ENCODE data around the gene FLT3. TPM values are rescaled to one million over a fixed set of nuclear protein-coding genes. Genes with fewer than 3 reads are reported as not detected.

FLT3 gene
- total and polyA plus RNA-seq, 9 of the 15 experiments (the other 6 are each of a cell fraction or from before 2014, with no cell fraction given): not detected

DNA sequence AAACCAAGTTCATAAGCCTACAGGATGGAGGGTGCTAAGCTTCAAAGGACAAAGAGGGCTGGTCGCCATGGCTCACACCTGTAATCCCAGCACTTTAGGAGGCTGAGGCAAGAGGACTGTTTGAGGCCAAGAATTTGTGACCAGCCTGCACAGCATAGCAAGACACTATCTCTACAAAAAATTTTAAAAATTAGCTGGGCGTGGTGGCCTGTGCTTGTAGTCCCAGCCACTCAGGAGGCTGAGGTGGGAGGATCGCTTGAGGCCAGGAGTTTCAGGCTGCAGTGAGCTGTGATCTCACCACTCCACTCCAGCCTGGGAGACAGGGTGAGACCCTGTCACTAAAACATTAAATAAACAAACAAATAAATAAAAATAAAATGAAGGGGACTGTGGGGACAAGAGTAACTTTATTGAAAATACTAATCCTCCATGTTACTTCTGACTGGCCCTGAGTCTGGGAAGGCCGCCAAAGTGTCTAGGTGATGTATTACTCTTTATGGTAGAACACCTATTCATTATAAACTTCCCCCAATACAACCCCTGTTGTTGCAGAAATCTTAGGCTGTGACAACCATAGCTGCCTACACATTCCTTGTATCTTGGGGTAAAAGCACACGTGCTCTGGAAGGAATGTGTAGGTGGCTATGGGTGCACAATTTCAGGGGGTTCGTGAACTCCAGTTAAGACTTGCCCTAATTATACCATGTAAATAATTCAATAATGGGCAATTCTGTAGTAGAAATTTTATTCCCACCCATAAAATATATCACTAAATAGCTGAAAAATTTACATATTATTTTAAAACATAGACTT, 97.3 kb downstream of the FLT3 start (continued):
- TF ChIP-seq AFF1 (IDR thresholded peaks at IDR 0.05; ENCODE audit: low read depth in 1 of 2, partially characterized antibody in 2 of 2): no peak
- TF ChIP-seq ZNF311 (CRISPR knock-in tag; IDR thresholded peaks at IDR 0.05): no peak
- TF ChIP-seq BCOR (IDR thresholded peaks at IDR 0.05): no peak

DNA sequence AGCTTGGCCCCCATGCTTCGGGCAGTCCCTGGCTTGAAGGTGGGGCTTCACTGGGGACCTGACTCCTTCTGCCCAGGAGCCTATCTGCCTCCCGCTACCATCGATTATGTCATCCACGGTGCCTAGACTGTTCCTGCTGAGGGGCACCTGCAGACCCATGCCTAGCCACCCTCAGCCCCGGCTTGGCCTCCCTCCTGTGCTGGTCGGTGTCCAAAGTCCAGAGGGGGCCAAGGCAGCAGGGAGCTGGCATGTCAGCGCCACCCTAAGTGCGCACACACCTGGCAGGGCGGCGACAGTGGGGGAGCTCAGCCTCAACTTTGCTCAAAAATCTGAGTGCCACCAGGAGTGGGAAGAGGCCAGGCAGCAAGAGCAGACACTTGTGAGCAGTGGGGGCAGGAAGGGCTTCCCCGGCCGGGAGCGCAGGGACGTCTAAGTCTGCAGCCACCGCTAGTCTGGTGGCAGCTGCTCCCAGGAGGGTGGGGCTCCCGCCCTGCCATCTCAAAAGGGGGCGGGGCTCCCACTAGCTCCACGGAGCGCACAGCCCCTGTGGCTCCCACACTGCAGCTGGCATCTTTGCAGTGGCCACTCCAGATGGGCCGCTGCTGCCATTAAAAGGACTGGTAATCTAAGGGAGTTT, 98.4 kb downstream of the FLT3 start:
- CTCF ChIA-PET (ENCODE audit: low intra/inter-chr PET ratio): no interaction called here
- in situ Hi-C loops (cut with MboI) (no loop called here), intact Hi-C loops (cut with micrococcal nuclease) (no loop called here)
- no peak overlapping the region for H2AFZ ChIP-seq (ENCODE audit: low read depth, low read length)
- no peak overlapping the region for H3K9ac ChIP-seq (ENCODE audit: insufficient read depth in 1 of 2, low read depth in 2 of 2, low read length in 2 of 2)
- H4K20me1 ChIP-seq (replicated peaks; ENCODE audit: control insufficient read depth, insufficient read depth, low read length): no peaks in the 10 kb centered on the region
- no peaks in the 10 kb centered on the region for H3K36me3 ChIP-seq (ENCODE audit: control insufficient read depth, insufficient read depth, low read length)
- no peaks in the 10 kb centered on the region for H3K79me2 ChIP-seq (ENCODE audit: control insufficient read depth, insufficient read depth, low read length)
- no peak overlapping the region for H3K4me3 ChIP-seq
- H3K4me1 ChIP-seq (replicated peaks in 1 of 2; ENCODE audit: control insufficient read depth in 2 of 2, insufficient read depth in 2 of 2, low read length in 2 of 2): peaks cover 0 to 4% of the 10 kb centered on the region in 2 experiments; a peak in 1 of 5 replicates
- no peaks in the 10 kb centered on the region for H3K9me1 ChIP-seq (ENCODE audit: control insufficient read depth, insufficient read depth, low read length)
- WGBS (ENCODE audit: insufficient coverage, low coverage, missing lambda C conversion rate): 2% methylated on average over 13 of the region's 20 CpGs
- BruUV-seq (replicated peaks): no TSS peak
- peak in 2 of 4 experiments; percentile 10 for DNase-seq (ENCODE audit: extremely low read depth in 1 of 4, low spot score in 3 of 4)
- FAIRE-seq: no peak
- ATAC-seq: no peak
- H3K27me3 ChIP-seq (ENCODE audit: control insufficient read depth in 2 of 2, insufficient read depth in 2 of 2, low read length in 2 of 2): peaks cover 0 to 8% of the 10 kb centered on the region in 2 experiments; a peak in 1 of 5 replicates
- no peaks in the 10 kb centered on the region for H3K9me3 ChIP-seq (replicated peaks; ENCODE audit: control insufficient read depth, insufficient read depth, low read depth, low read length)
- no peak overlapping the region for H3K27ac ChIP-seq (ENCODE audit: extremely low read depth, low read depth, low read length)
- POLR2A ChIA-PET: interaction anchor here (0.7 kb wide), 1 partner anchor 652 kb away, joined by 3 read pairs; no protein-coding TSS in a partner anchor
- no peak overlapping the region for H3K4me2 ChIP-seq (ENCODE audit: insufficient read depth, low read length)
- TF ChIP-seq HNRNPH1 (optimal IDR thresholded peaks at IDR 0.05; ENCODE audit: low read depth, low read length) (no peak), BRCA1 (IDR thresholded peaks at IDR 0.05) (no peak), BRCA1 (CRISPR knock-in tag; IDR thresholded peaks at IDR 0.05) (no peak), ZZZ3 (IDR thresholded peaks at IDR 0.05) (no peak)

Measured in K562 (cell line).